NCI-H510A (cell line): ENCODE measurements around the gene ANGPTL1.

ENCODE experiments used
- DNase-seq: peaks from one replicate; lab custom pipeline; 2025; lab: John Stamatoyannopoulos, UW

Gene ANGPTL1

GRCh38 chr1:178870944-178871343, at the start of gene ANGPTL1:
Gene ANGPTL1, minus strand, starts transcription at chr1:178871077. Its CDS starts 5,301 bp downstream, at chr1:178865776.
- no peak for DNase-seq

- no peak for DNase-seq
These were observed 48.7 kb upstream of the ANGPTL1 start for GRCh38 chr1:178919581-178919980.

- DNase-seq = no peak
These were observed 48.1 kb upstream of the ANGPTL1 start for GRCh38 chr1:178918955-178919354.

- DNase-seq = no peak
These were observed 47.4 kb upstream of the ANGPTL1 start for GRCh38 chr1:178918308-178918707.

GRCh38 chr1:178916448-178917174, 45.7 kb upstream of the ANGPTL1 start:
- no peak for DNase-seq

GRCh38 chr1:178912597-178912996, 41.7 kb upstream of the ANGPTL1 start:
- DNase-seq = no peak

- no peak for DNase-seq
These were observed 39.1 kb upstream of the ANGPTL1 start for GRCh38 chr1:178910023-178910422.

GRCh38 chr1:178908358-178908757, 37.5 kb upstream of the ANGPTL1 start:
- no peak for DNase-seq

GRCh38 chr1:178901482-178902125, 30.7 kb upstream of the ANGPTL1 start:
- no peak for DNase-seq

GRCh38 chr1:178899402-178899801, 28.5 kb upstream of the ANGPTL1 start:
- DNase-seq = no peak

GRCh38 chr1:178898401-178898800, 27.5 kb upstream of the ANGPTL1 start:
- no peak for DNase-seq

GRCh38 chr1:178895928-178896327, 25.1 kb upstream of the ANGPTL1 start:
- no peak for DNase-seq

GRCh38 chr1:178886551-178886950, 15.7 kb upstream of the ANGPTL1 start:
- DNase-seq = no peak

GRCh38 chr1:178885869-178886268, 15.0 kb upstream of the ANGPTL1 start:
- DNase-seq = no peak

- DNase-seq = no peak
These were observed 11.1 kb upstream of the ANGPTL1 start for GRCh38 chr1:178881950-178882349.

GRCh38 chr1:178877896-178878295, 7.0 kb upstream of the ANGPTL1 start:
- DNase-seq = no peak

GRCh38 chr1:178875936-178876335, 5.1 kb upstream of the ANGPTL1 start:
- DNase-seq = no peak

GRCh38 chr1:178874966-178875365, 4.1 kb upstream of the ANGPTL1 start:
- no peak for DNase-seq

GRCh38 chr1:178871551-178872320, 859 bp upstream of the ANGPTL1 start:
- no peak for DNase-seq

GRCh38 chr1:178870221-178870620, 656 bp downstream of the ANGPTL1 start:
- no peak for DNase-seq

- DNase-seq = no peak
These were observed 1.7 kb downstream of the ANGPTL1 start for GRCh38 chr1:178869119-178869697.

GRCh38 chr1:178868706-178869105, 2.2 kb downstream of the ANGPTL1 start:
- no peak for DNase-seq

GRCh38 chr1:178867670-178868069, 3.2 kb downstream of the ANGPTL1 start:
- no peak for DNase-seq
